Activated CD8-positive, alpha-beta memory T cell treated with anti-CD3 and anti-CD28 coated beads, Interleukin-2, amount 50 U/mL, for 4 hours (primary cell): Measurements from ENCODE around the gene CASP10.
A peak's percentile ranks its signal among the peaks of the same experiment; 100 is the strongest.
"Not testable (repeated sequence)": the region's sequence is repeated elsewhere in the genome, so short reads cannot be mapped to it uniquely, and the experiment has no call there.

ENCODE experiments used
- DNase-seq: peaks from one replicate; pipeline ENCODE4 v3.0.0-alpha.2; 2020

The CASP10 gene

DNA sequence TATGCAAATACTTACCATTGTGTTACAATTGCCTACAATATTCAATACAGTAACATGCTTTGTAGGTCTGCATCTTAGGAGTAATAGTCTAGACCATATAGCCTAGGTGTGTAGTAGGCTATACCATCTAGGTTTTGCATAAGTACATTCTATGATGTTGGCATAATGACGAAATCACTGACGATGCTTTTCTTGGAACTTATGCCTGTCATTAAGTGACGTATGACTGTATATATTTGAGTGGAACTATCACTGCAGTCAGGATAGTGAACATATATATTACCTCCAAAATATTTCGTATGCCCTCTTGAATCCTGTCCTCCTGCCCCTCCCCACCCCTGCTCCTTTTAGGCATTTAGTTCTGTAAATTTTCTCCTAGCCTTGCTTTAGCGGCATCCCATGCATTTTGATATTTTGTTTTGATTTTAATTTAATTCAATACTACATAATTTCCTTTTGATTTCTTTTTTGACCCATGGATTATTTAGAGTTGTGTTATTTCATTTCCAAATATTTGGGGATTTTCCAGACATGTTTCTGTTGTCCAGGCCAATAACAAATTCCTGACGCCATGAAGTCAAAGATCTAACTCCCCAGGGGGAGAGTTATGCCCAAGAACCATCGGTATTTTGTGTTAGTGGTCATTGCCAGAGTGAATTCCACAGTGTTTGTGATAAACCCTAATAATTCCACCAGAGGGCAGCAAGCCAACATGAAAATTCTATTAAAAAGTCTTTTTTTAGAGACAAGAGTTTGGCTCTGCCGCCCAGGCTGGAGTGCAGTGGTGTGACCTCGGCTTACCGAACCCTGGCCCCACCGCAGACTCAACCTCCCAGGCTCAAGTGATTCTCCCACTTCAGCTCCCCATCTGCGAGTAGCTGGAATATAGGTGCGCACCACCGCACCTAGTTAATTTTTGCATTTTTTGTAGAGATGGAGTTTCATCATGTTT lies 53.2 kb downstream of the CASP10 start:
- DNase-seq = peak; percentile 46

DNA sequence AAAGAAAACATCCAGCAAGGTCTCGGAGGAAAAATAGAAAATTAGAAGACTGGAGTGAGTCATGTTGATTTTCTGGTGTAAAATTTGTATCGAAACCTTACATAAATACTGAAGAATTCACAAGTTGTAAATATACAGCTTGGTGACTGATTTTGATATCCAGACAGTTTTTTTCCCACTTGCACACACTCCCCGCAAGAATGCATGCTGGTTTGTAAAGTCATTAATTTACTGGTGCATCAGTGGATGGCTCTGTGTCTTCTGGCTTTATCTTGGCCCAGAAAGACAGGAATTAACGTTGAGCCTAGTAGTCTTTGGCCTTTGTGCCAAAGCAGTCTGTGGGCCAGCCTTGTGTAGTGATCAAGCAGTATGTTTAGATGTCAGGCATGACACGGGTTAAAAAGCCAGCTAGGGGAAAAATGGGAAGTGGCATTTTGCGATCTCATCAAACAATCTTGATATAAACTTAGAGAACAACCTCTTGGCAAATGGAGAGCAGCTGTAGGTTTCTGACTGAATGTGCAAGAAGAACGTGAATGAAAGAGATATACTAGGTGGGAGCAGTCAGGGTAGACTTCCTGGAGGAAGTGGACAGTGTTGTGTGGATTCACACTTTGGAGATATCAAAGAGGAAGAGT lies 54.7 kb downstream of the CASP10 start:
- no peak for DNase-seq

- not testable (repeated sequence) for DNase-seq
These were observed 56.4 kb downstream of the CASP10 start for GRCh38 chr2:201239167-201239935.

DNA sequence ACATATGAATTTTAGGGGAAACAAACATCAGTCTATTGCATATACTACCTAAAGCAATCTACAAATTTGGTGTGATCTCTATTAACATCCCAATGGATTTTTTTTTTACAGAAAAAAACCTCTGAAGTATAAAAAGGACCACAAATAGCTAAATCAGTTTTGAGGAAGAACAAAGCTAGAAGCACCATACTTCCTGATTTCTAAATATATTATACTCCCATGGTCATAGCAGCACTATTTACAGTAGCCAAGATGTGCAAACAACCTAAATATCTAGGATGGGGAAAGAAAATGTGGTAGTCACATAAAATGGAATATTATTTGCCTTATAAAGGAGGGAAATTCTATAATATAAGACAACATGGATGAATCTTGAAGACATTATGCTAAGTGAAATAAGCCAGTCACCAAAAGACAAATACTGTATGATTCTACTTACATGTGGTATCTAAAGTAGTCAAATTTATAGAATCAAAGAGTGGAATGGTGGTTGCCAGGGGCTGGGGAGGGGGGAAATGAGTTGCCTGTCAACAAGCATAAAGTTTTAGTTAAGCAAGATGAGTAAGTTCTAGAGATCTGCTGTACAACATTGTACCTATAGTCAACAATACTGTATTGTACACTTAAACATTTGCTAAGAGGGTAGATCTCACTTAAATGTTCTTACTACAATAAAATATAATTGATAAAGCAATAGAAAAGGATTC lies 59.8 kb downstream of the CASP10 start:
- no peak for DNase-seq

- DNase-seq = no peak
These were observed 61.9 kb downstream of the CASP10 start for GRCh38 chr2:201244829-201245228.

DNA sequence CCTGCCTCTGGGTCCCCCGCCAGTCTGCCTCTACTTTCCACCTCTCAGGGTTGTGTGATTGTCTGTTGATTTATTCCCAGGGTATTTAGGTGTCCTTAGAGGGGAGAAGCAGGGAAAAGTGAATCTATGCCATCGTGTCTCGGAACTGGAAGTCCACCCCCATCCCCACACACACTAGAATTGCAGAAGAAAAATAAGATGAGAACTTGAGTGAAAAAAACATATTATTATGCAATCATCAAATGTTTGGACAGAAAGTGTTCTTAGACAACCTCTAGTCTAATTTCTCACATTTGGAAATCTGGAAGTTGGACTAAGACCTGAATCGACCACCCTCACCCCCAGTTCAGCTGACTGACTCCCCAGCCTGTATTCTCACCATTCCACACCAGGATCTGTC lies 63.3 kb downstream of the CASP10 start:
- no peak for DNase-seq

- DNase-seq = no peak
These were observed 65.4 kb downstream of the CASP10 start for GRCh38 chr2:201248288-201248844.

GRCh38 chr2:201249889-201250288 lies 66.9 kb downstream of the CASP10 start:
- DNase-seq = no peak

DNA sequence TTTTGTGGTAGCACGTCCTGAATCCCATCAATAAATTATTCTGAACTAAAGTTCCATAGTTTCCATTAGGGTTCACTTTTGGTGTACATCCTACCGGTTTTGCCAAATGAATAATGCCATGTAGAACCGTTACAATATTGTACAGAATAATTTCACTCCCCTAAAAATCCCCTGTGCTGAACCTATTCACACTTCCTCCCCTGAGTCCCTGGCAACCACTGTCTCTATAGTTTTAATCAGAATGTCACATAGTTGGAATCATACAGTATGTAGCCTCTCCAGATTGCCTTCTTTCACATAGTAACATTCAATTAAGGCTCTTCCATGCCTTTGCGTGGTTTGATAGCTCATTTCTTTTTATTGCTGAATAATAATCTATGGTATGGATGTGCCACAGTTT lies 67.8 kb downstream of the CASP10 start:
- DNase-seq = no peak

- no peak for DNase-seq
These were observed 71.3 kb downstream of the CASP10 start for GRCh38 chr2:201254081-201254730.

DNA sequence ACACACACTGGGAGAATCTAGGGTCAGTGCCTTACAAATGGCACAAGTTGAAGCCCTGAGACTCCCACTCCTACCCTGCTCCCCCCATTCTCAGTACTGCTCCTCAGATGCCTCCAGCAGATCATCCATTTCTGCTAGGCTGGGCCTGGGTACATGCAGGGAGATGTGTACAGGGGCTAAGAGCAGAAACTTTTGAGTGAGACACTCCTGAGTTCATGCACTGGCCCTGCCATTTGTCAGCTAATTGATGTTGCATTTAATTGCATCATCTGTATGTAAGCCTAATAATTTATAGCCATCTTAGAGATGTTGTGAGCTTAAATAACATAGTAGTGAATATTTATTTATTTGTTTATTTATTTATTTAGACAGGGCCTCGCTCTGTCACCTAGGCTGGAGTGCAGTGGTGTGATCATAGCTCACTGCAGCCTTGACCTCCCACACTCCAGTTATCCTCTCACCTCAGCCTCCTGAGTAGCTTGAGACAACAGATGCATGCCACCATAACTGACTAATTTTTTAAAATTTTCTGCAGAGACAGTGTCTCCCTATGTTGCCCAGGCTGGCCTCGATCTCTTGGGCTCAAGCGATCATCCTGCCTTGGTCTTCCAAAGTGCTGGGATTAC lies 72.6 kb downstream of the CASP10 start:
- DNase-seq = no peak

DNA sequence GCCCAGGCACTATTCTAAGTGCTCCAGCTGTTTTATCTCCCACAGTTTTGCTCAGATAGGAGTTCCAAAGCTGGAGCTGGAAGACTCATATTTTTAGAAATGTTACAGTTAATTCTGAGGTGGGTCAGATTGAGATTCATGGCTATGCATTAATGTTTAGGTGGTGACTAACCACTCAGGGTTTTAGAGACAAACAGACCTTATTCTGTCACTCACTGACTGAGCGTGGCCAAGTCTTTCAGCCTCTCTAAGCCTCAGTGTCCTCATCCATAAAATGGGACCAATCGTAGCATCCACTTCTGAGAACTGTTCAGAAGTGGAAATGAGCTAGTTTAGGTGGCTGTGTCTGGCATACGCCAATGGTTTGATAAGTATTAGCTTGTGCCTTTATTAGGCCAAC lies 73.1 kb downstream of the CASP10 start:
- no peak for DNase-seq

DNA sequence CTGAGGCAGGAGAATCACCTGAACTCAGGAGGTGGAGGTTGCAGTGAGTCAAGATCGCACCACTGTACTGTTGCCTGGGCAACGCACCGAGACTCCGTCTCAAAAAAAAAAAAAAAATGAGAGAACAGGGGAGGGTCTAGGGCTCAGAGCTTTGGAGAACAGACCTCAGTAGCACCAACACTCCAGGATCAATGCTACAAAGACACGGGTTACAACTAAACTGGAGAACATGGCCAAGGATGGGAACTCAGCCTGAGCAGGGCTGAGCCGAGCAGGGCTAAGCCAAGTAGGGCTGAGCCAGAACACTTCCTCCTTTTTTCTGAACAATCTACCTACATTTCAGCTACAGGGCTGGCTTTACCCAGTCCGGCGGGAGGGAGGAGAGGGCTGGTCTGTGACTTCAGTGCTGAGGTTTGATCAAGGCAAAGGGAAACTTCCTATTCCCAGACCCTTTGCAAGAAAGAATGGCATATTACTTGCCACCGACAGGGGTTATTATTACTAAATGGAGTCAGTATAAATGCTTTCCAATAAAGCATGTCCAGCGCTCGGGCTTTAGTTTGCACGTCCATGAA lies 74.5 kb downstream of the CASP10 start:
- no peak for DNase-seq

DNA sequence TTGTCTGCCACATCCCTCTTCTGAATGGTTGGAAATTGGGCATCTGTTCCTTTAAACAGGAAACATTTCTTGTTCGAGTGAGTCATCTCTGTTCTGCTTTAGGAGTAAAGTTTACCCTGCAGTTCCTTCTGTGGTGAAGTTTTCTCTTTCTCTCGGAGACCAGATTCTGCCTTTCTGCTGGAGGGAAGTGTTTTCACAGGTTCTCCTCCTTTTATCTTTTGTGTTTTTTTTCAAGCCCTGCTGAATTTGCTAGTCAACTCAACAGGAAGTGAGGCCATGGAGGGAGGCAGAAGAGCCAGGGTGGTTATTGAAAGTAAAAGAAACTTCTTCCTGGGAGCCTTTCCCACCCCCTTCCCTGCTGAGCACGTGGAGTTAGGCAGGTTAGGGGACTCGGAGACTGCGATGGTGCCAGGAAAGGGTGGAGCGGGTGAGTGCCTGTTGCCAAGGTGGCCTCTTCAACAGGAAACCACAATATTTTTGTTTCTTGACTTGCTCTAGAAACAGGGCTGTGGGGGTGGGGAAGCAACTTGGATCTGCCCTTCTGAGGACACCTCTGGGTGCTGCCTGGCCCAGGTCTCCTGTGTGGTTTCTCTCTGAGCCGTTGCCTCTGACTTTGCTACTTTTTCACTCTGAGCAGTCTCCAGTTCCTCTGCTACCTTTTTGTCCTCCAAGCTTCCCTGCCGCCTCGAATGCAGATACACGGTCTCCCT lies 75.2 kb downstream of the CASP10 start:
- peak; percentile 80 for DNase-seq

DNA sequence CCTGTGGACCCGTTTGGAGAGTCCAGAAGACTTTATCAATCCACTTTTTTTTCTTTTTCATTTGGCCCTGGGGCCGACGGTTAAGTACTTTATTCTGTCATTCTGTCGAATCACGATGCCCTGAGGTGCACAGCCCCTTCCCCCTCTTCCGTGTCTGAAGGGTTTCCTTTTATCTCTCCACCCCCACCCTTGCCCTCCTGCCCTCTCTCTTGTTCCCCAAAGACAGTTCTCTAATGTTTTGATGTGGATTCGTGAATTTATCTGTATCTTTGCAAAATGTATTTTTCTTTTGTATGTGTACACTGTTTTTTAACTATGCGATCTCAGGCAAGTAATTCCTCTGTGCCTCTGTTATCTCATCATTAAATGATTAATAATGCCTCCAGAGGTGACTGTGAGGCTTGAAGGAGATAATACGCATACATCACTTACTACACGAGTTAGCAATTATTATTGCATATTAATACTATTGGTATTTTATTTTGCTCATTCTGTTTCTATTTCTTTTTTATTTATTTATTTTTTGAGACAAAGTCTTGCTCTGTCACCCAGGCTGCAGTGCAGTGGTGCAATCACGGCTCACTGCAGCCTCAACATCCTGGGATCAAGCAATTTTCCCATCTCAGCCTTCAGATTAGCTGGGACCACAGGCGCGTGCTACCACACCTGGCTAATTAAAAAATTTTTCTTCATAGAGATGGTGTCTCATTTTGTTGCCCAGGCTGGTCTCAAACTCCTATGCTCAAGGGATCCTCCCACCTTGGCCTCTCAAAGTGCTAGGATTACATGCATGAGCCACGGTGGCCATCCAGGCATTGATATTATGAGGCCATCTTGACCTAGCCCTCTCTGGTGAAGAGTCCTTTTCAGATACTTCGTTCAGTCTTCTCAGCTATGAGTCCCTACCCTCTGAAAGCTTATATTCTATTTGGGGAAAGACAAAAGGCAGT lies 76.0 kb downstream of the CASP10 start:
- DNase-seq = no peak

DNA sequence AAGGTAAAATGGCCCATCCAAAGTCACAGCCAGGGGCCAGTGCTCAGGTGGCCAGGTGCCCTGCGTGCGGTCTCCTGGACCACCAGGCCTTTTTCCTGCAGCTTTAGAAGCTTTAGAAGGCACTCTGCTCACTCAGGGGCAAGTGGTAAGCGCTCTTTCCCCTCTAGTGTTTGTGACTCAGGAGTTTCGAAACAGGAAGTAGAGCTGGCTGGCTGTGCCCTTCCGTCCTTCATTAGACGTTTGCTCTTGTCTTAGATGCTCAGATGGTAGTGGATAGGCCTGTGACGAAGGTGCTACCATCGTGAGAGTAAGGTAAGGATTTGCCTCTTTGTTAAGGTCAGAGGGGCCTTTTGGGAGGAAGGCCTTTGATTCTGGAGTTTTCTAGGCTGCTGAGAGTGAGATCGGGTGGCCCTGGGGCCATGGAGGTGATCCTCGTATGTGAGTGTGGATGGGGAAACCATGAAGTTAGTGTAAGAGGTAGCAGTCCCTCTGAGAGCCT lies 77.4 kb downstream of the CASP10 start, which contains the start of gene CASP8:
Gene CASP8, plus strand, starts transcription at position 235 of the 499 bp plus-strand sequence. CDS start 5,951 bp downstream, outside the sequence.
- peak; percentile 54 for DNase-seq

DNA sequence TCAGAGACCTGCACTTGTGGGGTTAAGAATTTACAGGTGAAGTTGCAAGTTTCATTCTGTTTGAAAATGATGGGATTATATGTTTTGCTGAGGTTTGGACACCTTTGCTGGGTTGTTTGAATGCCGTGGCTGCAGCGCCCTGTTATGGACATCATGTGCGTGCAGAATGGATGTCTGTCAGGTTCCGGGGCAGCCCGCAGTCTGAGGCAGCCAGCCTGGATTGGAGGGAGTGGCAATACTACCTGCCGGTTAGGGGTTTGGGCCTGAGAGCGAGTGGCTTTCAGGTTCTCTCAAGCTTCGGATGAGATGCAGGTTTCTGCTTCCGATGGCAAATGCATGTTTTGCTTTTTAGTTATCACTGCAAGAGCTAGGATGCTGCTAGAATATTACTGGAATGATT lies 78.5 kb downstream of the CASP10 start:
- peak; percentile 38 for DNase-seq

GRCh38 chr2:201261906-201262305 lies 79.0 kb downstream of the CASP10 start:
- DNase-seq = no peak

GRCh38 chr2:201262718-201263117 lies 79.8 kb downstream of the CASP10 start:
- DNase-seq = no peak
